Duodenal mucosa (tissue), 2 donors: Measurements from ENCODE around the gene ACTN4.
"Not testable (repeated sequence)": the region's sequence is repeated elsewhere in the genome, so short reads cannot be mapped to it uniquely, and the experiment has no call there.

Source experiments
- H3K27ac ChIP-seq: one replicate; pipeline ENCODE4 v1.7.0; 2013; ENCODE audit warnings: low read depth, low read length
- H3K27me3 ChIP-seq, 2 donors: one replicate each; pipeline ENCODE4 v1.7.0; 2013; ENCODE audit warnings: low read length in 2 of 2, control low read depth in 1 of 2; ENCODE audit not compliant: insufficient read depth in 2 of 2, control insufficient read depth in 1 of 2
- H3K36me3 ChIP-seq, 2 donors: one replicate each; pipeline ENCODE4 v1.7.0; 2013; ENCODE audit warnings: low read length in 2 of 2, control low read depth in 1 of 2; ENCODE audit not compliant: insufficient read depth in 2 of 2, control insufficient read depth in 1 of 2
- H3K4me1 ChIP-seq, 2 donors: one replicate each; pipeline ENCODE4 v1.7.0; 2013; ENCODE audit warnings: low read length in 2 of 2, control low read depth in 1 of 2; ENCODE audit not compliant: insufficient read depth in 2 of 2, control insufficient read depth in 1 of 2
- H3K4me3 ChIP-seq, 2 donors: one replicate each; pipeline ENCODE4 v1.7.0; 2013; ENCODE audit warnings: low read length in 2 of 2, low read depth in 1 of 2
- H3K9ac ChIP-seq, 2 donors: one replicate each; pipeline ENCODE4 v1.7.0; 2013; ENCODE audit warnings: low read length in 2 of 2, low read depth in 1 of 2
- H3K9me3 ChIP-seq, 2 donors: one replicate each; pipeline ENCODE4 v1.7.0; 2013; ENCODE audit warnings: low read length in 2 of 2, control low read depth in 1 of 2; ENCODE audit not compliant: control insufficient read depth in 1 of 2

ACTN4 gene

DNA sequence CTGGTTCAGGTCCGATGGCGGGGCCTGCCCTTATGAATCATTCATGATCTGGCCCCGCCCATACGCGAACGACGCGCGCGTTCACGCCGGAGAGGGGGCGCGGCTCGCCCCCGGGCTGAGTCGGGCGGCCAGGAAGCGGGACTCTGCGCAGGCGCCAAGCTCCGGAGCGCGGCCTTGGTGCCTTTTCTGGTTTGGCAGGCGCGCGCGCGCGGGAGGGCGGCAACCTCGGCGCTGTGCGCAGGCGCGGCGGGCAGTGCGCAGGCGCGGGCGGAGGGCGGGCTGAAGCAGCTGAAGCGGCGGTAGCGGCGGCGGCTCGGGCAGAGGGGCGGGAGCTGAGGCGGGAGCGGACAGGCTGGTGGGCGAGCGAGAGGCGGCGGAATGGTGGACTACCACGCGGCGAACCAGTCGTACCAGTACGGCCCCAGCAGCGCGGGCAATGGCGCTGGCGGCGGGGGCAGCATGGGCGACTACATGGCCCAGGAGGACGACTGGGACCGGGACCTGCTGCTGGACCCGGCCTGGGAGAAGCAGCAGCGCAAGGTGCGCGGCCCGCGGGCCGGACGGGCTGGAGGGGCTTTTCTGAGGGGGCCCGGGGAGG lies at the start of gene ACTN4:
Gene ACTN4 (plus strand): TSS at position 282 of the 598 bp plus-strand sequence. CDS start 97 bp downstream, at position 379.
- Histone ChIP-seq H3K27ac (peak within 1 kb of the TSS; percentile 99), H3K27me3 (no peaks in the 10 kb centered on the region), H3K36me3 (no peaks in the 10 kb centered on the region), H3K9ac (peak within 1 kb of the TSS; percentile 91 to 99), H3K4me1 (peaks cover 23 to 42% of the 10 kb centered on the region in 2 donors), H3K9me3 (no peaks in the 10 kb centered on the region), H3K4me3 (peak within 1 kb of the TSS; percentile 79 to 97)

GRCh38 chr19:38599722-38600121 lies 47.7 kb upstream of the ACTN4 start:
- peaks cover 0 to 6% of the 10 kb centered on the region in 2 donors for H3K4me1 ChIP-seq
- H3K36me3 ChIP-seq, result no peaks in the 10 kb centered on the region
- H3K9ac ChIP-seq, result no peak overlapping the region
- no peaks in the 10 kb centered on the region for H3K9me3 ChIP-seq
- no peak overlapping the region for H3K27ac ChIP-seq
- H3K4me3 ChIP-seq, result no peak overlapping the region
- H3K27me3 ChIP-seq, result no peaks in the 10 kb centered on the region

DNA sequence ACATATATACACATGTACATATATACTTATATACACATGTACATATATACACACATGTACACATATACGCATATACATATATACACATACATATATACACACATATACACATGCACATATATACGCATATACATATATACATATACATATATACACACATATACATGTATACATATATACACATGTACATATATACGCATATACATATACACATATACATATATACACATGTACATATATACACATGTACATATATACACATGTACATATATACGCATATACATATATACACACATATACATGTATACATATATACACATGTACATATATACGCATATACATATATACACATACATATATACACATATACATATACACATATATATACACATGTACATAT lies 44.6 kb upstream of the ACTN4 start:
- H3K4me3 ChIP-seq, H3K27ac ChIP-seq: not testable (repeated sequence)

DNA sequence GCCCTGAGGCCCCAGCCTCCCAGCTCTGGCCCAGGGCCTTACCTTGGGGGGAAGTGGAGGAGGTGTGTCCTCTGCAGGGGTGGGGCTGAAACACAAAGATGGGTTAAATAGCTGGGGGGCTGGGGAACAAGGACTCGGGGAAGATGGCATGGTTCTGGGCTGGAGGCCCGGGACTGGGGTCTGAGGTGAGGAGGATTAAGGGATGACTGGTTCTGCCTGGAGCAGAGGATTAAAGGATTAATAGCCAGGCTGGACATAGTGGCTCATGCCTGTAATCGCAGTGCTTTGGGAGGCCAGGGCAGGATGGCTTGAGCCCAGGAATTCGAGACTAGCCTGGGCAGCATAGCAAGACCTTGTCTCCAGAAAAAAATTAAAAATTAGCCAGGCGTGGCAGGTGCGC lies 41.3 kb upstream of the ACTN4 start:
- H3K36me3 ChIP-seq, result no peaks in the 10 kb centered on the region
- H3K4me1 ChIP-seq, result no peaks in the 10 kb centered on the region

More for the DNA sequence above, 44.6 kb upstream of the ACTN4 start:
- H3K36me3 ChIP-seq, H3K9me3 ChIP-seq, H3K4me1 ChIP-seq, H3K9ac ChIP-seq, H3K27me3 ChIP-seq: not testable (repeated sequence)

DNA sequence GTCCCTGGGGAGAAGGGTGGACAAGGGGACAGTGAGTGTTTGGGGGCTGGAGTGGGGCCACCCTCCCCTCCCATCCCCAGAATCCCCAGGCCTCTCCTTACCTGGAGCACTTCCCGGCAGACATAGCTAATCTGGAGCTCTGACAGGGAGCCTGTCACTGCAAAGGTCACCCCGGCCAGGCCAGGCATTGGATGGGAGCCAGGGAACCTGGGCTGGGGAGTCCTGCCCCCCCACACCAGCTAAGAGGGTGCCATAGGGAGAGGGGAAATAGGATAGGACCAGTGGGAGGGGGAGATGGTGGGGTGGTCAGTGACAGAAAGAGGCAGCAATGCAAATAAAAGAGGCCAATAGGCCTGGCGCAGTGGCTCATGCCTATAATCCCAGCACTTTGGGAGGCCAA lies 33.2 kb upstream of the ACTN4 start:
- Histone ChIP-seq H3K4me1 (peaks cover 7 to 9% of the 10 kb centered on the region in 2 donors), H3K4me3 (no peak overlapping the region), H3K36me3 (no peaks in the 10 kb centered on the region), H3K27ac (no peak overlapping the region), H3K27me3 (no peaks in the 10 kb centered on the region), H3K9me3 (no peaks in the 10 kb centered on the region), H3K9ac (no peak overlapping the region)

More for the DNA sequence above, 41.3 kb upstream of the ACTN4 start:
- no peaks in the 10 kb centered on the region for H3K9me3 ChIP-seq
- H3K4me3 ChIP-seq, result no peak overlapping the region
- H3K9ac ChIP-seq, result no peak overlapping the region
- no peaks in the 10 kb centered on the region for H3K27me3 ChIP-seq
- no peak overlapping the region for H3K27ac ChIP-seq

DNA sequence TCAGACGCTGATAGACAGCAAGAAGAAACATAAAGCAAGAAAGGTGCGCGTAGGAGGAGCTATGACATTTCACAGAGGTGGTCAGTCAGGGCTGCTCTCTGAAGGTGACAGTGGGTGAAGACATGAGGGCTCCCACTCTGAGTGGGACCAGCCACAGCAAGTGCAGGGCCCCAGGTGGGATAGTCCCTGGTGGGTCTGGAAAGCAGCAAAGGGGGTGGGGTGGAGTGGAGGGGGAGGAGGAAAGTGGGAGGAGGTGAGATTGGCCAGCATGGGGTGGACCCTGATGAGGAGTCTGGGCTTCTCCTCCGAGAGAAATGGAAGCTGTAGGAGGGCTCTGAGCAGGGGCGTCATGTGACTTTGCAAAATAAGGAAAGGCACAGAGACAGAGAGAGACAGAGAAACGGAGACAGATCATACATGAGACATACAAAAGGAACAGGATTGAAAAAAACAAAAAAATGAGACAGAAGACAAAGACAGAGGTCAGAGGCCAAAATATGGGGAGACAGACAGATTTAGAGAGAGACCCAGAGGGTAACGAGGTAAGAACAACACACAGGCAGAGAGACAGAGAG lies 32.4 kb upstream of the ACTN4 start:
- Histone ChIP-seq H3K9me3 (no peaks in the 10 kb centered on the region), H3K27me3 (no peaks in the 10 kb centered on the region), H3K27ac (no peak overlapping the region), H3K4me3 (no peak overlapping the region), H3K9ac (no peak overlapping the region), H3K36me3 (peaks cover under 1 to 1% of the 10 kb centered on the region in 2 donors), H3K4me1 (peaks cover 12 to 16% of the 10 kb centered on the region in 2 donors)

- Histone ChIP-seq H3K27me3 (no peaks in the 10 kb centered on the region), H3K27ac (no peak overlapping the region), H3K9ac (peak overlapping the region in 1 of 2 donors; percentile 23), H3K4me1 (peaks cover 16 to 19% of the 10 kb centered on the region in 2 donors), H3K4me3 (no peak overlapping the region), H3K36me3 (peaks cover 3 to 11% of the 10 kb centered on the region in 2 donors), H3K9me3 (no peaks in the 10 kb centered on the region)
These were observed 31.2 kb upstream of the ACTN4 start for GRCh38 chr19:38616265-38616664.

DNA sequence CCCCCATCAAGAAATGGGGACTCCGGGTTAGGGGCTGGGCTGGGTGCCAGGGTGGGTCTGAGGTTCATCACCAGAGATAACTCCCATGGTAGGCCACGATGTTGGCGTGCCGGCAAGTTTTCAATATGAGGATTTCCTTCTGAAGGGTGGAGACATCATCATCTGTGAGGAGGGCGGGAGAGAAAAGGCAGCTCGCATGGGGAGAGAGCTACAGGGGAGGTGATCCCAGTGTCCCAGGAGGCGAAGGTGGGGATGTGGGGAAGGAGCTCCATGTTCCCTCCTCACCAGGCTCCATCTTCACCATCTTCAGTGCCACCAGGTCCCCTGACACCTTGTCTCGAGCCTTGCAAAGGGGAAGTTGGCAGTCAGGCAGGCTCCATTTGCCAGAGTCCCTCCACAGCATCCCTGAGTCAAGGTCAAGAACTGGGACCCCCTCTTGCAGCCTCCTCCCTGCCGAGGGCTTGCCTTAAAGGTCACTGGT lies 30.1 kb upstream of the ACTN4 start:
- H3K27ac ChIP-seq, result no peak overlapping the region

DNA sequence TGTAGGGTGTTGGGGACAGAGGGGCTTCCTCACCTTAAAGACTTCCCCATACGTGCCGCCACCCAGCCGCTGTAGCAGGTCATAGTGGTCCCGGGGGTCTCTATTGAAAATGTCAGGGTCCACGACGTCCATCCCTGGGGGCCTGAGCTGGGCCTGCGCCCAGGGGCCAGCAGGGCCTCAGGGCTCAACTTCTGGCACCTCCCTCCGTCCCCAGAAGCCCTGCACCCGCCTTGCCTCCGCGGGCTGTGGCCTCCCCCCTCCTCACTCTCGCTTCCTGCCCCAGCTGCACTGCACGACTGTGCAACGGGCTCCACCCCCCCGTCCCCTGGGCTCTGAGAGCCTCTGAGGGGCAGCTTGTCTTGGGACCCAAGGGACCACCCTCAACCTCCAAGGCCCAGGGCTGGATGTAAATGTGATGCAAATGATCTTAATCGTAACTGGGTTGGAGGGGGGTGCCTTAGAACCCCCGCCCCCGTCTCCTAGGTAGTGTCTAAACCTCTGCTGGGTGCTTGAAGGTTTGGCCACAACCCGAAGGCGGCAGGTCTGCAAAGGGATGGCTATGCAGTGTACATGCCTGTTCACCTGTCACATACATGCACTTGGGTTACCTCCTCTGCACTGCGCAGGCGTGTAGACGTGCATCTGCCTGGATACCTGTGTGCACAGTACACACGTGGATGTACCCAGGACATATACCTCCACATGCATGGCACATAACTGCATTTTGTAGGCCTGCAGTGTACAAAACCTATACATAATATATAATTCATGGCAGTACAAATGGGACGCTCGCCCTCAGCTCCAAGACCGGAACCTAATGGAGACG lies 29.5 kb upstream of the ACTN4 start, which contains the start of gene MAP4K1:
Gene MAP4K1 (minus strand): TSS at position 190 of the 826 bp plus-strand sequence. CDS start 58 bp downstream, at position 132.
- peak within 1 kb of the TSS; percentile 57 to 76 for H3K9ac ChIP-seq
- H3K27ac ChIP-seq, result peak within 1 kb of the TSS; percentile 57
- H3K4me1 ChIP-seq, result peaks cover 16 to 19% of the 10 kb centered on the region in 2 donors
- no peaks in the 10 kb centered on the region for H3K27me3 ChIP-seq
- peaks cover 8 to 26% of the 10 kb centered on the region in 2 donors for H3K36me3 ChIP-seq
- H3K9me3 ChIP-seq, result no peaks in the 10 kb centered on the region
- peak within 1 kb of the TSS; percentile 93 to 100 for H3K4me3 ChIP-seq

More for the DNA sequence above, 30.1 kb upstream of the ACTN4 start:
- no peaks in the 10 kb centered on the region for H3K9me3 ChIP-seq
- peaks cover 8 to 22% of the 10 kb centered on the region in 2 donors for H3K36me3 ChIP-seq
- peak overlapping the region; percentile 15 to 76 for H3K9ac ChIP-seq
- H3K4me3 ChIP-seq, result peak overlapping the region; percentile 93 to 100
- peaks cover 16 to 19% of the 10 kb centered on the region in 2 donors for H3K4me1 ChIP-seq
- no peaks in the 10 kb centered on the region for H3K27me3 ChIP-seq
